OCI-LY1 (cell line): ENCODE measurements around the gene ALDH1L1.

Experiments
- EZH2 ChIP-seq: fragments of 200-600 bp; sonication (generic), shearing (Covaris generic); IDR thresholded peaks from 2 replicates; pipeline ENCODE4 v1.8.0; 2017; ENCODE audit warnings: borderline replicate concordance, mixed run types, mild to moderate bottlenecking, antibody characterized with exemption, low read length, moderate library complexity, mixed read lengths
- TF ChIP-seq, protein P1 (sequence below): fragments of 200-600 bp; sonication (generic), shearing (Covaris generic); IDR thresholded peaks from 2 replicates; pipeline ENCODE4 v1.5.1; 2017; ENCODE audit warnings: mild to moderate bottlenecking, antibody characterized with exemption, low read length, moderate library complexity, mixed read lengths

- TF ChIP-seq, protein P1, sequence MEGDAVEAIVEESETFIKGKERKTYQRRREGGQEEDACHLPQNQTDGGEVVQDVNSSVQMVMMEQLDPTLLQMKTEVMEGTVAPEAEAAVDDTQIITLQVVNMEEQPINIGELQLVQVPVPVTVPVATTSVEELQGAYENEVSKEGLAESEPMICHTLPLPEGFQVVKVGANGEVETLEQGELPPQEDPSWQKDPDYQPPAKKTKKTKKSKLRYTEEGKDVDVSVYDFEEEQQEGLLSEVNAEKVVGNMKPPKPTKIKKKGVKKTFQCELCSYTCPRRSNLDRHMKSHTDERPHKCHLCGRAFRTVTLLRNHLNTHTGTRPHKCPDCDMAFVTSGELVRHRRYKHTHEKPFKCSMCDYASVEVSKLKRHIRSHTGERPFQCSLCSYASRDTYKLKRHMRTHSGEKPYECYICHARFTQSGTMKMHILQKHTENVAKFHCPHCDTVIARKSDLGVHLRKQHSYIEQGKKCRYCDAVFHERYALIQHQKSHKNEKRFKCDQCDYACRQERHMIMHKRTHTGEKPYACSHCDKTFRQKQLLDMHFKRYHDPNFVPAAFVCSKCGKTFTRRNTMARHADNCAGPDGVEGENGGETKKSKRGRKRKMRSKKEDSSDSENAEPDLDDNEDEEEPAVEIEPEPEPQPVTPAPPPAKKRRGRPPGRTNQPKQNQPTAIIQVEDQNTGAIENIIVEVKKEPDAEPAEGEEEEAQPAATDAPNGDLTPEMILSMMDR, result no peak
- TF ChIP-seq EZH2, result no peak
These were observed 51.6 kb downstream of the ALDH1L1 start for GRCh38 chr3:126128504-126129397.
